ENCODE data around the gene PPP2CA. TPM values are rescaled to one million over a fixed set of nuclear protein-coding genes. Genes with fewer than 3 reads are reported as not detected.

PPP2CA gene
- total and polyA plus RNA-seq, 2 of the 13 experiments (the other 11 are each of a cell fraction or from before 2014, with no cell fraction given), result 82.4 to 171 TPM

DNA sequence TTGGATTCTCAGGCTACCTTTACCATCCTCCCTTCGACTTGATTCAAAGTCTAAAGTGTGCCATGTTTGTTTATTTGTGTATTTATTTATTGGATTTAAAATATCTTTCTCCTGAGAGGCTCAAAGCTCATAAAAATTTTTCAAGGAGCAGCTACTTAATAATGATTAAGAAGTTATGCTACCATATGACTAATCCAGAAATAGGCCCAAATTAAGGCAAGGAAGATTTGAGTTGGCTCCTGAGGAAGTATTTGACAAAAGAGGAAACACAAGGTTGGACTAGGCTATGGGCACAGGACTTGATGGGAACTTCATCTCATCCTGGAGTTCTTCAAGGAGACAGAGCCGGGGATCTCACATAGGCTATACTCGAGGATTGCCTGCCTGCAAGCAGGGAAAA, 22.4 kb upstream of the PPP2CA start (continued):
- TF ChIP-seq RORA (CRISPR knock-in tag; IDR thresholded peaks at IDR 0.05) (no peak), SP5 (CRISPR knock-in tag; IDR thresholded peaks at IDR 0.05; ENCODE audit: borderline replicate concordance, low read depth) (no peak), SALL2 (CRISPR knock-in tag; IDR thresholded peaks at IDR 0.05) (no peak), ZNF670 (CRISPR knock-in tag; IDR thresholded peaks at IDR 0.05; ENCODE audit: borderline replicate concordance) (no peak), NRL (CRISPR knock-in tag; IDR thresholded peaks at IDR 0.05; ENCODE audit: borderline replicate concordance) (no peak), ZNF274 (CRISPR knock-in tag; IDR thresholded peaks at IDR 0.05) (no peak)
- TF ChIP-seq, protein P1, sequence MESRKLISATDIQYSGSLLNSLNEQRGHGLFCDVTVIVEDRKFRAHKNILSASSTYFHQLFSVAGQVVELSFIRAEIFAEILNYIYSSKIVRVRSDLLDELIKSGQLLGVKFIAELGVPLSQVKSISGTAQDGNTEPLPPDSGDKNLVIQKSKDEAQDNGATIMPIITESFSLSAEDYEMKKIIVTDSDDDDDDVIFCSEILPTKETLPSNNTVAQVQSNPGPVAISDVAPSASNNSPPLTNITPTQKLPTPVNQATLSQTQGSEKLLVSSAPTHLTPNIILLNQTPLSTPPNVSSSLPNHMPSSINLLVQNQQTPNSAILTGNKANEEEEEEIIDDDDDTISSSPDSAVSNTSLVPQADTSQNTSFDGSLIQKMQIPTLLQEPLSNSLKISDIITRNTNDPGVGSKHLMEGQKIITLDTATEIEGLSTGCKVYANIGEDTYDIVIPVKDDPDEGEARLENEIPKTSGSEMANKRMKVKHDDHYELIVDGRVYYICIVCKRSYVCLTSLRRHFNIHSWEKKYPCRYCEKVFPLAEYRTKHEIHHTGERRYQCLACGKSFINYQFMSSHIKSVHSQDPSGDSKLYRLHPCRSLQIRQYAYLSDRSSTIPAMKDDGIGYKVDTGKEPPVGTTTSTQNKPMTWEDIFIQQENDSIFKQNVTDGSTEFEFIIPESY (CRISPR knock-in tag; IDR thresholded peaks at IDR 0.05), result no peak
- TF ChIP-seq, protein P2, sequence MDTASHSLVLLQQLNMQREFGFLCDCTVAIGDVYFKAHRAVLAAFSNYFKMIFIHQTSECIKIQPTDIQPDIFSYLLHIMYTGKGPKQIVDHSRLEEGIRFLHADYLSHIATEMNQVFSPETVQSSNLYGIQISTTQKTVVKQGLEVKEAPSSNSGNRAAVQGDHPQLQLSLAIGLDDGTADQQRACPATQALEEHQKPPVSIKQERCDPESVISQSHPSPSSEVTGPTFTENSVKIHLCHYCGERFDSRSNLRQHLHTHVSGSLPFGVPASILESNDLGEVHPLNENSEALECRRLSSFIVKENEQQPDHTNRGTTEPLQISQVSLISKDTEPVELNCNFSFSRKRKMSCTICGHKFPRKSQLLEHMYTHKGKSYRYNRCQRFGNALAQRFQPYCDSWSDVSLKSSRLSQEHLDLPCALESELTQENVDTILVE (CRISPR knock-in tag; IDR thresholded peaks at IDR 0.05), result no peak
- TF ChIP-seq, protein P3, sequence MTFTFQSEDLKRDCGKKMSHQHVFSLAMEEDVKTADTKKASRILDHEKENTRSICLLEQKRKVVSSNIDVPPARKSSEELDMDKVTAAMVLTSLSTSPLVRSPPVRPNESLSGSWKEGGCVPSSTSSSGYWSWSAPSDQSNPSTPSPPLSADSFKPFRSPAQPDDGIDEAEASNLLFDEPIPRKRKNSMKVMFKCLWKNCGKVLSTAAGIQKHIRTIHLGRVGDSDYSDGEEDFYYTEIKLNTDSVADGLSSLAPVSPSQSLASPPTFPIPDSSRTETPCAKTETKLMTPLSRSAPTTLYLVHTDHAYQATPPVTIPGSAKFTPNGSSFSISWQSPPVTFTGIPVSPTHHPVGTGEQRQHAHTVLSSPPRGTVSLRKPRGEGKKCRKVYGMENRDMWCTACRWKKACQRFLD (CRISPR knock-in tag; IDR thresholded peaks at IDR 0.05; ENCODE audit: borderline replicate concordance), result no peak

Data from HepG2 (cell line).